ENCODE measurements around the gene GADL1.

GADL1 gene

GRCh38 chr3:30694148-30694547 is 200.3 kb downstream of the GADL1 start:
- DNase-seq (ENCODE audit: low spot score) = no peak

GRCh38 chr3:30693470-30694120 is 200.9 kb downstream of the GADL1 start:
- peak; percentile 47 for DNase-seq (ENCODE audit: low spot score)

- no peak for DNase-seq (ENCODE audit: low spot score)
Observed at GRCh38 chr3:30692498-30693130, 201.8 kb downstream of the GADL1 start.

GRCh38 chr3:30691944-30692343 is 202.5 kb downstream of the GADL1 start:
- no peak for DNase-seq (ENCODE audit: low spot score)

GRCh38 chr3:30691249-30691880 is 203.1 kb downstream of the GADL1 start:
- no peak for DNase-seq (ENCODE audit: low spot score)

GRCh38 chr3:30690199-30690598 is 204.3 kb downstream of the GADL1 start:
- DNase-seq (ENCODE audit: low spot score) = no peak

- no peak for DNase-seq (ENCODE audit: low spot score)
Observed at GRCh38 chr3:30688776-30689641, 205.5 kb downstream of the GADL1 start.

GRCh38 chr3:30687930-30688570 is 206.4 kb downstream of the GADL1 start:
- no peak for DNase-seq (ENCODE audit: low spot score)

- DNase-seq (ENCODE audit: low spot score) = no peak
Observed at GRCh38 chr3:30686799-30687198, 207.7 kb downstream of the GADL1 start.

GRCh38 chr3:30686176-30686575 is 208.3 kb downstream of the GADL1 start:
- DNase-seq (ENCODE audit: low spot score) = no peak

GRCh38 chr3:30685267-30685667 is 209.2 kb downstream of the GADL1 start:
- DNase-seq (ENCODE audit: low spot score) = no peak

GRCh38 chr3:30684356-30684755 is 210.1 kb downstream of the GADL1 start:
- DNase-seq (ENCODE audit: low spot score) = no peak

GRCh38 chr3:30683769-30684168 is 210.7 kb downstream of the GADL1 start:
- no peak for DNase-seq (ENCODE audit: low spot score)

- no peak for DNase-seq (ENCODE audit: low spot score)
Observed at GRCh38 chr3:30682434-30683155, 211.9 kb downstream of the GADL1 start.

- no peak for DNase-seq (ENCODE audit: low spot score)
Observed at GRCh38 chr3:30681649-30682211, 212.7 kb downstream of the GADL1 start.

GRCh38 chr3:30680789-30681648 is 213.4 kb downstream of the GADL1 start:
- no peak for DNase-seq (ENCODE audit: low spot score)

- DNase-seq (ENCODE audit: low spot score) = no peak
Observed at GRCh38 chr3:30679045-30679444, 215.4 kb downstream of the GADL1 start.

- DNase-seq (ENCODE audit: low spot score) = no peak
Observed at GRCh38 chr3:30677347-30677685, 217.1 kb downstream of the GADL1 start.

- no peak for DNase-seq (ENCODE audit: low spot score)
Observed at GRCh38 chr3:30676424-30677346, 217.8 kb downstream of the GADL1 start.

Data from hematopoietic multipotent progenitor cell treated with erythropoietin and hydrocortisone succinate and interleukin-3 and kit ligand, for 17 days (in vitro differentiated cells).